MM.1S (cell line): ENCODE measurements around the gene ESYT3.

Experiments used
- DNase-seq: peaks from one replicate; pipeline ENCODE4 v3.0.0-alpha.2; 2015
- H2AFZ ChIP-seq: fragments of 300-600 bp; sonication (generic); 2 replicates; pipeline ENCODE4 v1.6.0; 2016; ENCODE audit warnings: antibody characterized with exemption, low read length
- H3F3A ChIP-seq: fragments of 300-600 bp; sonication (generic); 2 replicates; pipeline ENCODE4 v1.6.1; 2016; ENCODE audit warnings: mild to moderate bottlenecking, antibody characterized with exemption, low read length, moderate library complexity, mixed read lengths; ENCODE audit not compliant: insufficient read depth
- H3K27ac ChIP-seq: fragments of 300-600 bp; sonication (generic); 2 replicates; pipeline ENCODE4 v1.5.1; 2016; ENCODE audit warnings: mild to moderate bottlenecking, low read length
- H3K27me3 ChIP-seq: fragments of 300-600 bp; sonication (generic); replicated peaks from 2 replicates; pipeline ENCODE4 v1.6.0; 2016; ENCODE audit warnings: low read length; ENCODE audit not compliant: insufficient read depth
- H3K36me3 ChIP-seq: fragments of 300-600 bp; sonication (generic); replicated peaks from 2 replicates; pipeline ENCODE4 v1.6.1; 2016; ENCODE audit warnings: mild to moderate bottlenecking, low read length, mixed read lengths; ENCODE audit not compliant: insufficient read depth
- H3K4me1 ChIP-seq: fragments of 300-600 bp; sonication (generic); 2 replicates; pipeline ENCODE4 v1.6.1; 2016; ENCODE audit warnings: low read length, mixed read lengths
- H3K4me2 ChIP-seq: fragments of 300-600 bp; sonication (generic); 2 replicates; pipeline ENCODE4 v1.6.0; 2016; ENCODE audit warnings: low read depth, low read length
- H3K4me3 ChIP-seq: fragments of 300-600 bp; sonication (generic); 2 replicates; pipeline ENCODE4 v1.5.1; 2016; ENCODE audit warnings: low read length, mixed read lengths
- H3K79me2 ChIP-seq: fragments of 300-600 bp; sonication (generic); 2 replicates; pipeline ENCODE4 v1.6.1; 2016; ENCODE audit warnings: mixed run types, low read length, mixed read lengths
- H3K9ac ChIP-seq: fragments of 300-600 bp; sonication (generic); 2 replicates; pipeline ENCODE4 v1.6.1; 2016; ENCODE audit warnings: low read length, mixed read lengths
- H3K9me2 ChIP-seq: fragments of 300-600 bp; sonication (generic); replicated peaks from 2 replicates; pipeline ENCODE4 v1.6.1; 2016; ENCODE audit warnings: mild to moderate bottlenecking, low read length, mixed read lengths; ENCODE audit not compliant: insufficient read depth
- H3K9me3 ChIP-seq: fragments of 300-600 bp; sonication (generic); replicated peaks from 2 replicates; pipeline ENCODE4 v1.6.1; 2016; ENCODE audit warnings: mild to moderate bottlenecking, low read length, mixed read lengths; ENCODE audit not compliant: insufficient read depth
- H4K20me1 ChIP-seq: fragments of 300-600 bp; sonication (generic); 2 replicates; pipeline ENCODE4 v1.6.1; 2016; ENCODE audit warnings: mild to moderate bottlenecking, low read length, moderate library complexity, mixed read lengths; ENCODE audit not compliant: insufficient read depth
- EZH2 ChIP-seq: fragments of 300-600 bp; sonication (generic); optimal IDR thresholded peaks from 2 replicates; pipeline ENCODE3; 2017; ENCODE audit warnings: low read depth, mild to moderate bottlenecking, antibody characterized with exemption, low read length, mixed read lengths
- EZH2phosphoT487 ChIP-seq: fragments of 300-600 bp; sonication (generic); IDR thresholded peaks from 2 replicates; pipeline ENCODE4 v1.6.1; 2018; ENCODE audit warnings: antibody characterized with exemption, low read length
- TF ChIP-seq, protein P1 (sequence below): fragments of 300-600 bp; sonication (generic); IDR thresholded peaks from 2 replicates; pipeline ENCODE4 v1.5.1; 2016; ENCODE audit warnings: antibody characterized with exemption, low read length, mixed read lengths

ESYT3 gene

DNA sequence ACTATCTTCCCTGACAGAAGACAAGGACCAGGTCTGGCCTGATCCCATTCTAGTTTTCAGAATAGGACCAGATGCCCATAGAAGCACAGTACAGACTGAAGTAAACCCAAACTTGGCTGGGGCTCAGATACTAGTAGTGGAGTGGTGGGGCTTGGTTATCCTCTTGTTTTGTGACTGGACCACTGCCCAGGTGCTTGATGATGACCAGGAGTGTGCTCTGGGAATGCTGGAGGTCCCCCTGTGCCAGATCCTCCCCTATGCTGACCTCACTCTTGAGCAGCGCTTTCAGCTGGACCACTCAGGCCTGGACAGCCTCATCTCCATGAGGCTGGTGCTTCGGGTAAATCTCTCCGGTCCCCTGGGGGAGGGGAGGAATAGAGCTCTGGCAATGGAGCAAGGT, 36.3 kb downstream of the ESYT3 start:
- Histone ChIP-seq H3K4me3 (no peak overlapping the region), H3K27me3 (no peaks in the 10 kb centered on the region), H3K9ac (no peak overlapping the region), H3K9me3 (no peaks in the 10 kb centered on the region), H3K4me1 (no peaks in the 10 kb centered on the region), H3K79me2 (no peaks in the 10 kb centered on the region), H3K36me3 (no peaks in the 10 kb centered on the region), H4K20me1 (no peaks in the 10 kb centered on the region), H2AFZ (no peak overlapping the region), H3K4me2 (no peak overlapping the region), H3F3A (no peaks in the 10 kb centered on the region), H3K9me2 (no peaks in the 10 kb centered on the region), H3K27ac (no peak overlapping the region)
- DNase-seq: no peak
- TF ChIP-seq EZH2: no peak
- TF ChIP-seq, protein P1, sequence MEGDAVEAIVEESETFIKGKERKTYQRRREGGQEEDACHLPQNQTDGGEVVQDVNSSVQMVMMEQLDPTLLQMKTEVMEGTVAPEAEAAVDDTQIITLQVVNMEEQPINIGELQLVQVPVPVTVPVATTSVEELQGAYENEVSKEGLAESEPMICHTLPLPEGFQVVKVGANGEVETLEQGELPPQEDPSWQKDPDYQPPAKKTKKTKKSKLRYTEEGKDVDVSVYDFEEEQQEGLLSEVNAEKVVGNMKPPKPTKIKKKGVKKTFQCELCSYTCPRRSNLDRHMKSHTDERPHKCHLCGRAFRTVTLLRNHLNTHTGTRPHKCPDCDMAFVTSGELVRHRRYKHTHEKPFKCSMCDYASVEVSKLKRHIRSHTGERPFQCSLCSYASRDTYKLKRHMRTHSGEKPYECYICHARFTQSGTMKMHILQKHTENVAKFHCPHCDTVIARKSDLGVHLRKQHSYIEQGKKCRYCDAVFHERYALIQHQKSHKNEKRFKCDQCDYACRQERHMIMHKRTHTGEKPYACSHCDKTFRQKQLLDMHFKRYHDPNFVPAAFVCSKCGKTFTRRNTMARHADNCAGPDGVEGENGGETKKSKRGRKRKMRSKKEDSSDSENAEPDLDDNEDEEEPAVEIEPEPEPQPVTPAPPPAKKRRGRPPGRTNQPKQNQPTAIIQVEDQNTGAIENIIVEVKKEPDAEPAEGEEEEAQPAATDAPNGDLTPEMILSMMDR: no peak
- TF ChIP-seq EZH2phosphoT487: no peak

DNA sequence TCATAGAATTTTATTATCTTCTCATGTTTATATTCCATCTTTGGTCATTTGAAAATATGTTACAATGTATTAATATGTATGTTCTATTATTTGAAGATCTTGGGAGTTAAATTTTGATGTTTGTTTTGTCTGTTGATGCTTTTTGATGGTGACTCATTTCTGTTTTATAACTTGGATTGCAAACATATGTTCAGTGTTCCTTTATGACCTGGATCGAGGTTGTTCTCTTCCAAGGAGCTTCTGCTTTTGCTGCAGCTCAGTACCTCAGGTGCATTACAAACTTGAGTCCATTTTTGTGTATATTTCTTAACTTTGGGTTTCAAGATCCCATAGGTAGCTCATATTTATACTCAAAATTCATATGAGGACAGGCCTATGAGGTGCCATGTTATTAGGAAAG, 37.1 kb downstream of the ESYT3 start:
- Histone ChIP-seq H3K4me3 (no peak overlapping the region), H3K4me1 (no peaks in the 10 kb centered on the region), H3K9me3 (no peaks in the 10 kb centered on the region), H3K9me2 (no peaks in the 10 kb centered on the region), H2AFZ (no peak overlapping the region), H3K79me2 (no peaks in the 10 kb centered on the region), H4K20me1 (no peaks in the 10 kb centered on the region), H3K4me2 (no peak overlapping the region), H3K9ac (no peak overlapping the region), H3K27me3 (no peaks in the 10 kb centered on the region), H3K27ac (no peak overlapping the region), H3F3A (no peaks in the 10 kb centered on the region), H3K36me3 (no peaks in the 10 kb centered on the region)
- no peak for TF ChIP-seq EZH2
- no peak for TF ChIP-seq EZH2phosphoT487
- TF ChIP-seq, protein P1: no peak
- DNase-seq: no peak

DNA sequence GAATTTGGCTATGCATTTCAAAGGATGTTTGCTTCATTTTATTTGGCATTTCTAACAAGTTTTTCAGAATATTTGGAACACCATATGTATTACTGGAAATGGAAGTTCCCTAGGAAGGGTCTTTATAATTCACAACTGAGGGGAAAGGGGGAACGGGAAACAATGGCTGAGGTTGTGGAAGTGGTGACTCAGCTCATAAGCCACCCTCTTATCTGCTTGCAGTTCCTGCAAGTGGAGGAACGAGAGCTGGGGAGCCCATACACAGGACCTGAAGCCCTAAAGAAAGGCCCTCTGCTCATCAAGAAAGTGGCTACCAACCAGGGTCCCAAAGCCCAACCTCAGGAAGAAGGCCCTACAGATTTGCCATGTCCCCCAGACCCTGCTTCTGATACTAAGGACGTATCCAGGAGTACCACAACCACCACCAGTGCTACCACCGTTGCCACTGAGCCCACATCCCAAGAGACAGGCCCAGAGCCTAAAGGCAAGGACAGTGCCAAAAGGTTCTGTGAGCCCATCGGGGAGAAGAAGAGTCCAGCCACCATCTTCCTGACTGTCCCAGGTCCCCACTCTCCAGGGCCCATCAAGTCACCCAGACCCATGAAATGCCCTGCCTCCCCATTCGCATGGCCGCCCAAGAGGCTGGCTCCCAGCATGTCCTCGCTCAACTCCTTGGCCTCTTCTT, 37.9 kb downstream of the ESYT3 start:
- DNase-seq: no peak
- Histone ChIP-seq H3K27me3 (no peaks in the 10 kb centered on the region), H2AFZ (no peak overlapping the region), H3K79me2 (no peaks in the 10 kb centered on the region), H4K20me1 (no peaks in the 10 kb centered on the region), H3K36me3 (no peaks in the 10 kb centered on the region), H3F3A (no peaks in the 10 kb centered on the region), H3K27ac (no peak overlapping the region), H3K4me3 (no peak overlapping the region), H3K4me2 (no peak overlapping the region), H3K9me3 (no peaks in the 10 kb centered on the region), H3K9me2 (no peaks in the 10 kb centered on the region), H3K4me1 (no peaks in the 10 kb centered on the region), H3K9ac (no peak overlapping the region)
- TF ChIP-seq, protein P1: no peak
- no peak for TF ChIP-seq EZH2
- no peak for TF ChIP-seq EZH2phosphoT487
